Airway epithelial cell (primary cell): ENCODE measurements around the gene ABCA9. TPM values are rescaled to one million over a fixed set of nuclear protein-coding genes. Genes with fewer than 3 reads are reported as not detected.

Experiments
- total RNA-seq: library from RNA; depleted of rRNA; stranded (reverse); fragments of >200 nt; gene quantifications from 2 replicates; pipeline ENCODE4 v1.2.3, GENCODE V29; 2015

The ABCA9 gene
- under 0.01 TPM in 1 of 2 replicates, not detected in the other for total RNA-seq

DNA sequence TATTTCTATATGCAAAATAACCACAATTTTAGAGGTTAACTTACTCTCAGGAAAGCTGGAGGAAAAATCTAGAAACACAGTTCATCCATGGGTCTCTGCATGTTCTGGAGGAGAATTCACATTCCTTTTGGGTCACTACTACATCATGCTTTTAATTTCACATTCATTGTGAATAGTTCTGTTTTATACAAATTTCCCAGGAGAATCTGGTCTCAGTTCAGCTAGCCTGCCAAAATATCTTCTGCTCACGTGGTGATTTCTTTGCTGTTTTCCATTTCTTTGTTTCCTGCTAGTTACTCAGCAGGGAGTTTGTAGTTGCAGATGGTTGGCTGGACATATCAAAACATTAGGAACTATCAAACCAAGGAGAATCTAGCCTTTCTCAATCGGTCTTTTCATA lies at the start of gene ABCA9:
TSS of gene ABCA9 (minus strand) at position 106 of the 400 bp plus-strand sequence. CDS start 9,801 bp downstream, outside the sequence.

DNA sequence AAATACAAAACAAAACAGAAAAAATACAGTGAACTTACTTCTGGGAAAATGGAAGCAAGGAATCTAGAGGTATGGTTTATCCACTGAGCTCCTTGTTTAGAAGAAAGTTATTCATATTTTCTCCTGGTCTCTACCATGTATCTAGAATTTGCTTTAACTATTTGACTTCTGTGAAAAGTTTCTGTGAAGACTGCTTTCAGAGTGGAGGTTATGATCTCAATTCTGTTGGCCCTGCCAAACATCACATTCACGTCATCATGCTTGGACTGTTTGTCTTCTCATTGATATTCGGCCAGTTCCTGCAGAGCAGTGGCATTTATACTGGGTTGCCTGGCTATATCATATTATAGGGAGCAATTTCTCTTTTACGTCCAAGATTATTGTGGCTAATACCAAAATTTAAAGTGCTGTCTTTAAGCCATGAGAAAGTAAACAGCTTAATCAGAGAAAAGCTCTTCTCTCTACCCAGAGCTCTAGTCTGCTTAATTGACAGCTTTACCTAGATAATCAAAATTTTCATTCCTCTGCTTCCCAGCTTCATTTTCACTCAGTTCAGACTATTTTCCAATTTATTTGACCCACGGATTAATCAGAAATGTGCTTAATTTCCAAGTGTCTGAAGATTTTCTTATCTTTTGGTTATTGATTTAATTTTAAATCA lies 105.4 kb downstream of the ABCA9 start, which contains the start of gene ABCA8:
TSS of gene ABCA8 (minus strand) at position 212 of the 661 bp plus-strand sequence. CDS start 13,358 bp downstream, outside the sequence.

Other genes with a start within 250 kb of the ABCA9 start
- not detected in 2 replicates for gene ABCA8, start 105.5 kb downstream of the ABCA9 start, total RNA-seq
- 0.21 TPM in 1 of 2 replicates, not detected in the other for gene ABCA6, start 81.0 kb upstream of the ABCA9 start, total RNA-seq
- gene ABCA10, start 167.9 kb upstream of the ABCA9 start, total RNA-seq: 0.35 and 0.42 TPM in 2 replicates